Hematopoietic multipotent progenitor cell treated with erythropoietin and hydrocortisone succinate and interleukin-3 and kit ligand, for 6 days (in vitro differentiated cells): ENCODE measurements around the gene COIL.
"Not testable (repeated sequence)": the region's sequence is repeated elsewhere in the genome, so short reads cannot be mapped to it uniquely, and the experiment has no call there.

Experiments
- DNase-seq: peaks from one replicate; pipeline ENCODE4 v3.0.0-alpha.2; 2015

The COIL gene

GRCh38 chr17:56960596-56961538, at the start of gene COIL:
COIL (minus strand) TSS chr17:56961050; CDS start chr17:56961019, 31 bp downstream.
- DNase-seq, result peak; percentile 95

GRCh38 chr17:57010487-57010886, 49.6 kb upstream of the COIL start:
- DNase-seq, result no peak

GRCh38 chr17:57009737-57010445, 49.0 kb upstream of the COIL start:
- DNase-seq, result peak; percentile 79

- DNase-seq, result no peak
Measured at GRCh38 chr17:57008958-57009357, 48.1 kb upstream of the COIL start.

GRCh38 chr17:57006040-57006439, 45.2 kb upstream of the COIL start:
- no peak for DNase-seq

GRCh38 chr17:57004944-57005579, 44.2 kb upstream of the COIL start:
- DNase-seq, result peak; percentile 72

GRCh38 chr17:57002904-57003303, 42.1 kb upstream of the COIL start:
- no peak for DNase-seq

- DNase-seq, result no peak
Measured at GRCh38 chr17:57001541-57001940, 40.7 kb upstream of the COIL start.

GRCh38 chr17:56997313-56997712, 36.5 kb upstream of the COIL start:
- no peak for DNase-seq

GRCh38 chr17:56995766-56996165, 34.9 kb upstream of the COIL start:
- no peak for DNase-seq

GRCh38 chr17:56994009-56994792, 33.4 kb upstream of the COIL start:
- no peak for DNase-seq

GRCh38 chr17:56992364-56992763, 31.5 kb upstream of the COIL start:
- DNase-seq, result no peak

- no peak for DNase-seq
Measured at GRCh38 chr17:56988901-56989572, 28.2 kb upstream of the COIL start.

GRCh38 chr17:56987283-56987834, 26.5 kb upstream of the COIL start:
- no peak for DNase-seq

- peak; percentile 81 for DNase-seq
Measured at GRCh38 chr17:56985371-56986162, 24.7 kb upstream of the COIL start.

GRCh38 chr17:56983366-56983765, 22.5 kb upstream of the COIL start:
- no peak for DNase-seq

GRCh38 chr17:56982312-56982711, 21.5 kb upstream of the COIL start:
- DNase-seq, result peak; percentile 90

GRCh38 chr17:56980526-56980925, 19.7 kb upstream of the COIL start:
- not testable (repeated sequence) for DNase-seq

- no peak for DNase-seq
Measured at GRCh38 chr17:56979091-56979480, 18.2 kb upstream of the COIL start.

- peak; percentile 82 for DNase-seq
Measured at GRCh38 chr17:56978441-56979090, 17.7 kb upstream of the COIL start.
